Left ventricle myocardium inferior (tissue), 1 donor: ENCODE data around the gene PSPN. TPM values are rescaled to one million over a fixed set of nuclear protein-coding genes. Genes with fewer than 3 reads are reported as not detected.
"Not testable (repeated sequence)": the region's sequence is repeated elsewhere in the genome, so short reads cannot be mapped to it uniquely, and the experiment has no call there.

Source experiments
- DNase-seq: peaks from one replicate; pipeline ENCODE4 v3.0.0-alpha.2; 2020
- H3K27ac ChIP-seq: fragments of 200-600 bp; replicated peaks from 2 replicates; pipeline ENCODE4 v1.8.0; 2021
- H3K27me3 ChIP-seq: fragments of 200-600 bp; 2 replicates; pipeline ENCODE4 v1.8.0; 2021; ENCODE audit warnings: low read depth
- H3K36me3 ChIP-seq: fragments of 200-600 bp; 2 replicates; pipeline ENCODE4 v1.8.0; 2021
- H3K4me1 ChIP-seq: fragments of 200-600 bp; 2 replicates; pipeline ENCODE4 v1.8.0; 2021
- H3K4me3 ChIP-seq: fragments of 200-600 bp; 2 replicates; pipeline ENCODE4 v1.8.0; 2021; ENCODE audit warnings: mild to moderate bottlenecking, moderate library complexity
- H3K9me3 ChIP-seq: fragments of 200-600 bp; replicated peaks from 2 replicates; pipeline ENCODE4 v1.8.0; 2021
- intact Hi-C: fragments of 100-400 bp; cut with micrococcal nuclease; formaldehyde crosslinking; loops from one replicate; pipeline ENCODE4 v1.11.0; 2022
- total RNA-seq: library from RNA; stranded (reverse); fragmentation: NEBNext Ultra II Directional; extraction: Animal tissue kit (Norgen Biotek cat#: 25700); gene quantifications from one replicate; pipeline ENCODE4 v1.2.1, GENCODE V29; 2021
- TF ChIP-seq, protein P1 (sequence below): fragments of 200-600 bp; IDR thresholded peaks from 2 replicates; pipeline ENCODE4 v1.8.0; 2021; ENCODE audit warnings: antibody characterized with exemption, mild to moderate bottlenecking, borderline replicate concordance
- donor health status: DM: no; HTN: yes; CAD: no; lungs with severe emphysema.

Gene PSPN
- total RNA-seq, 1 donor from 2014 or later = 1.2 TPM

DNA sequence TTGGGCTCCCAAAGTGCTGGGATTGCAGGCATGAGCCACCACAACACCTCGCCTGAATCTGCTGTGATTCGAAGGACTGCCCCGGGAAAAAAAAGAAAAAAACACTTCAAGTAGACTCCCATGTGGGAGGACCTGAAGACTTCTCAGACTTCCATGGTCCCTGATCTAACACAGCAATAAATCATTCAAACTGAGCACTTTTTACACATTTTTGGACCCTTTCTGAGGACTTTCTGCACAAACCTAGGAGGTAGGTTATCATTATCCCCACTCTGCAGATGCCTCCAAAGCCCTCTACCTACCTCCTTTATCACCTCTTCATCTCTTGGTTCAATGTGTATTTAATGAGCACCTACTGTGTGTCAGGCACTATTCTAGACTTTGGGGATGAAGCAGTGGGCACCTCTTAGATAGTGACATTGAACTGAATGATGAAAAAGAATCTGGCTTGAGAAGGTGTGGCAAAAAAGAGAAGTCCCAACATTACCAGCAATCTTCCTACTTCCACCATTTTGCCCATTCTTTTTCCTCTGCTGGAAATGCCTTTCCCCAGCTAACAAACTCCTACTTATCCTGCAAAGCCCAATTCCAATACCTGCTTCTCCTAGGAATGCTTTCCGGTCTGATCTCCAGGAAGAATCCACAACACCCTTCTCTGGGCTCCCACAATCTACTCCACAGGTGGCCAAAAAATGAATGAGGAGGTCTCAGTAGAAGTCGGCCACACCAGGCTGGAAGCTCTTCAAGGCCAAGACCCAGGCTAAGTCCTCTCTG lies 16.0 kb downstream of the PSPN start:
- H3K9me3 ChIP-seq = no peaks in the 10 kb centered on the region
- TF ChIP-seq, protein P1, sequence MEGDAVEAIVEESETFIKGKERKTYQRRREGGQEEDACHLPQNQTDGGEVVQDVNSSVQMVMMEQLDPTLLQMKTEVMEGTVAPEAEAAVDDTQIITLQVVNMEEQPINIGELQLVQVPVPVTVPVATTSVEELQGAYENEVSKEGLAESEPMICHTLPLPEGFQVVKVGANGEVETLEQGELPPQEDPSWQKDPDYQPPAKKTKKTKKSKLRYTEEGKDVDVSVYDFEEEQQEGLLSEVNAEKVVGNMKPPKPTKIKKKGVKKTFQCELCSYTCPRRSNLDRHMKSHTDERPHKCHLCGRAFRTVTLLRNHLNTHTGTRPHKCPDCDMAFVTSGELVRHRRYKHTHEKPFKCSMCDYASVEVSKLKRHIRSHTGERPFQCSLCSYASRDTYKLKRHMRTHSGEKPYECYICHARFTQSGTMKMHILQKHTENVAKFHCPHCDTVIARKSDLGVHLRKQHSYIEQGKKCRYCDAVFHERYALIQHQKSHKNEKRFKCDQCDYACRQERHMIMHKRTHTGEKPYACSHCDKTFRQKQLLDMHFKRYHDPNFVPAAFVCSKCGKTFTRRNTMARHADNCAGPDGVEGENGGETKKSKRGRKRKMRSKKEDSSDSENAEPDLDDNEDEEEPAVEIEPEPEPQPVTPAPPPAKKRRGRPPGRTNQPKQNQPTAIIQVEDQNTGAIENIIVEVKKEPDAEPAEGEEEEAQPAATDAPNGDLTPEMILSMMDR = no peak
- DNase-seq = no peak
- intact Hi-C loops = no loop called here
- H3K4me1 ChIP-seq = peaks cover 15% of the 10 kb centered on the region
- no peaks in the 10 kb centered on the region for H3K27me3 ChIP-seq
- H3K4me3 ChIP-seq = no peak overlapping the region
- H3K36me3 ChIP-seq = peaks cover 20% of the 10 kb centered on the region
- no peak overlapping the region for H3K27ac ChIP-seq

DNA sequence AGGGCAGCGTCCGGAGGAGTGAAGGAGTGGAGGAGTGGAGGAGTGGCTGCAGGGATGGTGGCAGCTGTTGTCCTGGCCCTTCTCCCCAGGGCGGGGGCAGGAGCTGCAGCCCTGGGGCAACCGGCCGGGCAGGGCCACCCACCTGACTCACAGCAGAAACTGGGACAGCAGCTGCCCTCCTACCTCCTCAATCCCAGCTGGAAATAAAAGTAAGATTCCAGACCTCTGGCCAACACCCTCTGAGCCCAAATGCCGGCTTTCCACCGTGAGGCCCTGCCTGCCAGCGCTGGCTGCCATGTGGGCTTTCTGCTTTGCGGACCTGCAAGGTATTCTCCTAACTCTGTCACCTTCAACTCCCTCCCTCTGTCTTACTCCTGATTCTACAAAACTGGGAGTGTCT lies 17.7 kb downstream of the PSPN start:
- no peaks in the 10 kb centered on the region for H3K27me3 ChIP-seq
- peaks cover 3% of the 10 kb centered on the region for H3K36me3 ChIP-seq
- TF ChIP-seq, protein P1 = no peak
- no peak overlapping the region for H3K4me3 ChIP-seq
- no peak overlapping the region for H3K27ac ChIP-seq
- H3K9me3 ChIP-seq = no peaks in the 10 kb centered on the region
- DNase-seq = no peak
- H3K4me1 ChIP-seq = peaks cover 15% of the 10 kb centered on the region
- intact Hi-C loops = no loop called here

DNA sequence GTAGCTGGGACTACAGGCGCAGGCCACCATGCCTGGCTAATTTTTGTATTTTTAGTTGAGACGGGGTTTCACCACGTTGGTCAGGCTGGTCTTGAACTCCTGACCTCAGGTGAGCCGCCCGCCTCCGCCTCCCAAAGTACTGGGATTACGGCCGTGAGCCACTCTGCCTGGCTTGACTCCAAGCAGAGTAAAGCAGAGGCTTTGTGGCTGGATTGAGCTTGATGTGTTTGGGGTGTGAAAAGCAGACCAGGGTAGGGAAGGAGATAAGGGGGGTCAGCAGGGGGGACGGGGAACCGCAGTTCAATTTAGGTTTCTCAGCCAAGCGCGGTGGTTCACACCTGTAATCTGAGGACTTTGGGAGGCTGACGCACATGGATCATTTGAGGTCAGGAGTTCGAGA lies 18.6 kb downstream of the PSPN start:
- Histone ChIP-seq H3K4me1 (peaks cover 7% of the 10 kb centered on the region), H3K9me3 (peaks cover 4% of the 10 kb centered on the region), H3K36me3 (no peaks in the 10 kb centered on the region), H3K27ac (no peak overlapping the region), H3K4me3 (no peak overlapping the region), H3K27me3 (no peaks in the 10 kb centered on the region)
- no peak for DNase-seq
- TF ChIP-seq, protein P1 = no peak
- intact Hi-C loops = no loop called here

DNA sequence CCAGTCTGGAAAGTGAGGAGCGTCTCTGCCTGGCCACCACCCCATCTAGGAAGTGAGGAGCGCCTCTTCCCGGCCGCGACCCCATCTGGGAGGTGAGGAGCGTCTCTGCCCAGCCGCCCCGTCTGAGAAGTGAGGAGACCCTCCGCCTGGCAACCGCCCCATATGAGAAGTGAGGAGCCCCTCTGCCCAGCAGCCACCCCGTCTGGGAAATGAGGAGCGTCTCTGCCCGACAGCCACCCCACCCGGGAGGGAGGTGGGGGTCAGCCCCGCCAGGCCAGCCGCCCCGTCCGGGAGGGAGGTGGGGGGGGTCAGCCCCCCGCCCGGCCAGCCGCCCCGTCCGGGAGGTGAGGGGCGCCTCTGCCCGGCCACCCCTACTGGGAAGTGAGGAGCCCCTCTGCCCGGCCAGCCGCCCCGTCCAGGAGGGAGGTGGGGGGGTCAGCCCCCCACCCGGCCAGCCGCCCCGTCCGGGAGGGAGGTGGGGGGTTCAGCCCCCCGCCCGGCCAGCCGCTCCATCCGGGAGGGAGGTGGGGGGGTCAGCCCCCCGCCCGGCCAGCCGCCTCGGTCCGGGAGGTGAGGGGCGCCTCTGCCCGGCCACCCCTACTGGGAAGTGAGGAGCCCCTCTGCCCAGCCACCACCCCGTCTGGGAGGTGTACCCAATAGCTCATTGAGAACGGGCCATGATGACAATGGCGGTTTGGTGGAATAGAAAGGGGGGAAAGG lies 20.3 kb downstream of the PSPN start:
- H3K27ac ChIP-seq, DNase-seq, H3K4me1 ChIP-seq, H3K36me3 ChIP-seq, H3K4me3 ChIP-seq, intact Hi-C loops, H3K27me3 ChIP-seq, H3K9me3 ChIP-seq: not testable (repeated sequence)

DNA sequence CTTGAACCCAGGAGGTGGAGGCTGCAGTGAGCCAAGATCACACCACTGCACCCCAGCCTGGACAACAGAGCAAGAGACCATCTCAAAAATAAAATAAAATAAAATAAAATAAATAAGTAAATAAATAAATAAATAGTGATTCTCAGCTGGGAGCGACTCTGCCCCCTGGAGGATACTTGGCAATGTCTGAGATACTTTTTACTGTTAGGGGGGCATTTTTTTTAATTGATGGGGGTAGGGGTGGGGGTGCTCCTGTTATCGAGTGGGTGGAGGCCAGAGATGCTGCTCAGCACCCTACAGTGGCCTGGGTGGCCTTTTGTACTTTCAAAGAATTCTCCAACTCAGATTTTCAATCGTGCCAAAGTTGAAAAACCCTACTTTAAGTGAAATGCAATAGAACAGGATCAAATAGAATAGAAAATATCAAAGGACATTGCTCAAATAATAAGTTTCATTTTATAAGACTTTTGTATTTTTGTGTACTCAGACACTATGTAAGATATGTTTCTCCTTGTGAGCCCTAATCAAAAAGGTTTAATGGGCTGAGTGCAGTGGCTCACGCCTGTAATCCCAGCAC lies 21.5 kb downstream of the PSPN start:
- peaks cover 4% of the 10 kb centered on the region for H3K9me3 ChIP-seq
- H3K27me3 ChIP-seq = no peaks in the 10 kb centered on the region
- H3K4me3 ChIP-seq = no peak overlapping the region
- H3K27ac ChIP-seq = no peak overlapping the region
- H3K36me3 ChIP-seq = no peaks in the 10 kb centered on the region
- intact Hi-C loops = no loop called here
- TF ChIP-seq, protein P1 = peak; percentile 45
- DNase-seq = no peak
- H3K4me1 ChIP-seq = no peaks in the 10 kb centered on the region
